Liver (tissue), 9 donors: ENCODE data around the gene COL19A1. TPM values are rescaled to one million over a fixed set of nuclear protein-coding genes. Genes with fewer than 3 reads are reported as not detected.

ENCODE experiments used
- DNase-seq: peaks from one replicate; pipeline ENCODE4 v3.0.0-alpha.2; 2017; ENCODE audit warnings: low spot score
- H3K27ac ChIP-seq, 2 donors: one replicate each; pipeline ENCODE4 v1.7.0; 2013; ENCODE audit warnings: inconsistent platforms in 2 of 2, low read length in 2 of 2, control low read depth in 1 of 2, low read depth in 1 of 2, mild to moderate bottlenecking in 1 of 2
- H3K27me3 ChIP-seq, 4 donors: one replicate each; pipeline versions ENCODE4 v1.6.1 to v1.7.0; 2013; ENCODE audit warnings: low read length in 3 of 4, inconsistent platforms in 1 of 4, mild to moderate bottlenecking in 1 of 4, moderate library complexity in 1 of 4; ENCODE audit not compliant: control insufficient read depth in 4 of 4, insufficient read depth in 4 of 4
- H3K36me3 ChIP-seq, 4 donors: one replicate each; pipeline versions ENCODE4 v1.6.1 to v1.7.0; 2013; ENCODE audit warnings: low read length in 3 of 4, mild to moderate bottlenecking in 3 of 4, low read depth in 1 of 4, moderate library complexity in 1 of 4; ENCODE audit not compliant: control insufficient read depth in 4 of 4, insufficient read depth in 3 of 4
- H3K4me1 ChIP-seq, 4 donors: one replicate each; pipeline versions ENCODE4 v1.6.1 to v1.7.0; 2013; ENCODE audit warnings: low read length in 3 of 4, mild to moderate bottlenecking in 3 of 4, moderate library complexity in 1 of 4; ENCODE audit not compliant: control insufficient read depth in 4 of 4, insufficient read depth in 4 of 4
- H3K4me3 ChIP-seq, 3 donors: one replicate each; pipeline versions ENCODE4 v1.6.1 to v1.7.0; 2013; ENCODE audit warnings: low read length in 3 of 3, control low read depth in 1 of 3, low read depth in 1 of 3, mild to moderate bottlenecking in 1 of 3
- H3K9ac ChIP-seq, 2 donors: one replicate each; pipeline ENCODE4 v1.7.0; 2013; ENCODE audit warnings: low read length in 2 of 2, mild to moderate bottlenecking in 2 of 2, moderate library complexity in 2 of 2, control low read depth in 1 of 2, low read depth in 1 of 2
- H3K9me3 ChIP-seq, 4 donors: one replicate each; pipeline versions ENCODE4 v1.6.1 to v1.7.0; 2013; ENCODE audit warnings: low read length in 3 of 4; ENCODE audit not compliant: control insufficient read depth in 4 of 4
- EGR1 ChIP-seq, 2 donors: IDR thresholded peaks; 2 replicates each; pipeline ENCODE4 v1.6.1; 2016 to 2018; ENCODE audit warnings: antibody characterized with exemption in 2 of 2, low read depth in 2 of 2
- FOXA2 ChIP-seq: IDR thresholded peaks from 2 replicates; pipeline ENCODE4 v1.6.1; 2016; ENCODE audit warnings: antibody characterized with exemption
- GABPA ChIP-seq, 2 donors: IDR thresholded peaks in 1 of 2; conservative IDR thresholded peaks in 1 of 2; 2 replicates each; pipeline ENCODE4 v1.6.1; 2016; ENCODE audit warnings: antibody characterized with exemption in 2 of 2, mild to moderate bottlenecking in 1 of 2, moderate library complexity in 1 of 2
- HNF4G ChIP-seq: IDR thresholded peaks from 2 replicates; pipeline ENCODE4 v1.6.1; 2016; ENCODE audit warnings: antibody characterized with exemption
- JUND ChIP-seq, 2 donors: IDR thresholded peaks; 2 replicates each; pipeline ENCODE4 v1.6.1; 2016; ENCODE audit warnings: antibody characterized with exemption in 2 of 2
- RAD21 ChIP-seq, 2 donors: IDR thresholded peaks; 2 replicates each; pipeline ENCODE4 v1.6.1; 2016; ENCODE audit warnings: antibody characterized with exemption in 2 of 2, mild to moderate bottlenecking in 2 of 2
- RXRA ChIP-seq, 2 donors: IDR thresholded peaks; 2 replicates each; pipeline ENCODE4 v1.6.1; 2017 to 2018; ENCODE audit warnings: antibody characterized with exemption in 2 of 2, mild to moderate bottlenecking in 1 of 2
- SP1 ChIP-seq: IDR thresholded peaks from 2 replicates; pipeline ENCODE4 v1.6.1; 2018; ENCODE audit warnings: antibody characterized with exemption, mild to moderate bottlenecking
- TAF1 ChIP-seq: conservative IDR thresholded peaks from 2 replicates; pipeline ENCODE4 v1.6.1; 2016; ENCODE audit warnings: antibody characterized with exemption, mild to moderate bottlenecking
- YY1 ChIP-seq: IDR thresholded peaks from 2 replicates; pipeline ENCODE4 v1.6.1; 2016; ENCODE audit warnings: antibody characterized with exemption, mild to moderate bottlenecking
- WGBS: extraction: QIAGEN DNeasy Blood & Tissue Kit; methylation state at CpG from one replicate; pipeline ENCODE4 v1.1.7; 2013; 5-methylcytosine and 5-hydroxymethylcytosine counted together
- polyA plus RNA-seq, 2 donors: library from polyadenylated mRNA; stranded (reverse) in 1 of 2; unstranded in 1 of 2; fragments of 200-250 nt in 1 of 2; fragments of >200 nt in 1 of 2; fragmentation: Nextera tagmentation in 1 of 2; extraction: Ambion mirVana in 1 of 2; gene quantifications; one replicate each; pipeline versions ENCODE4 v1.2.1 to v1.2.3, GENCODE V29; 2013 to 2015
- total RNA-seq, 2 donors: library from RNA; depleted of rRNA; stranded (reverse); fragments of >200 nt; gene quantifications; one replicate each; pipeline ENCODE4 v1.2.3, GENCODE V29; 2014
- TF ChIP-seq, protein P1 (sequence below): IDR thresholded peaks from 2 replicates; pipeline ENCODE4 v1.6.1; 2016; ENCODE audit warnings: antibody characterized with exemption
- TF ChIP-seq, protein P2 (sequence below): IDR thresholded peaks from 2 replicates; pipeline ENCODE4 v1.6.1; 2016; ENCODE audit warnings: antibody characterized with exemption, mild to moderate bottlenecking
- TF ChIP-seq, protein P3 (sequence below): fragments of 150-350 bp; IDR thresholded peaks from 2 replicates; pipeline ENCODE4 v1.5.1; 2017; ENCODE audit warnings: improper control_type of control experiment, low read depth, low read length; ENCODE audit not compliant: missing input control
- donor health status: healthy.
- donor health status: healthy.
- donor health status: healthy.
- donor health status: healthy.
- donor health status: healthy.

The COL19A1 gene
- total and polyA plus RNA-seq, 4 donors, result 0.25 to 0.51 TPM; not detected in 2

GRCh38 chr6:70079241-70079640, 212.9 kb downstream of the COL19A1 start:
- Histone ChIP-seq H3K4me3 (no peak overlapping the region), H3K36me3 (no peaks in the 10 kb centered on the region), H3K27ac (no peak overlapping the region), H3K4me1 (no peaks in the 10 kb centered on the region), H3K9ac (no peak overlapping the region), H3K9me3 (no peaks in the 10 kb centered on the region), H3K27me3 (no peaks in the 10 kb centered on the region)
- TF ChIP-seq, protein P1, sequence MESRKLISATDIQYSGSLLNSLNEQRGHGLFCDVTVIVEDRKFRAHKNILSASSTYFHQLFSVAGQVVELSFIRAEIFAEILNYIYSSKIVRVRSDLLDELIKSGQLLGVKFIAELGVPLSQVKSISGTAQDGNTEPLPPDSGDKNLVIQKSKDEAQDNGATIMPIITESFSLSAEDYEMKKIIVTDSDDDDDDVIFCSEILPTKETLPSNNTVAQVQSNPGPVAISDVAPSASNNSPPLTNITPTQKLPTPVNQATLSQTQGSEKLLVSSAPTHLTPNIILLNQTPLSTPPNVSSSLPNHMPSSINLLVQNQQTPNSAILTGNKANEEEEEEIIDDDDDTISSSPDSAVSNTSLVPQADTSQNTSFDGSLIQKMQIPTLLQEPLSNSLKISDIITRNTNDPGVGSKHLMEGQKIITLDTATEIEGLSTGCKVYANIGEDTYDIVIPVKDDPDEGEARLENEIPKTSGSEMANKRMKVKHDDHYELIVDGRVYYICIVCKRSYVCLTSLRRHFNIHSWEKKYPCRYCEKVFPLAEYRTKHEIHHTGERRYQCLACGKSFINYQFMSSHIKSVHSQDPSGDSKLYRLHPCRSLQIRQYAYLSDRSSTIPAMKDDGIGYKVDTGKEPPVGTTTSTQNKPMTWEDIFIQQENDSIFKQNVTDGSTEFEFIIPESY, result no peak
- TF ChIP-seq TAF1 (no peak), JUND (IDR thresholded peaks at IDR 0.05) (no peak), SP1 (no peak), HNF4G (no peak), EGR1 (IDR thresholded peaks at IDR 0.05; ENCODE audit: low read depth in 2 of 2) (no peak), RAD21 (IDR thresholded peaks at IDR 0.05) (no peak), YY1 (no peak), FOXA2 (no peak)
- TF ChIP-seq, protein P2, sequence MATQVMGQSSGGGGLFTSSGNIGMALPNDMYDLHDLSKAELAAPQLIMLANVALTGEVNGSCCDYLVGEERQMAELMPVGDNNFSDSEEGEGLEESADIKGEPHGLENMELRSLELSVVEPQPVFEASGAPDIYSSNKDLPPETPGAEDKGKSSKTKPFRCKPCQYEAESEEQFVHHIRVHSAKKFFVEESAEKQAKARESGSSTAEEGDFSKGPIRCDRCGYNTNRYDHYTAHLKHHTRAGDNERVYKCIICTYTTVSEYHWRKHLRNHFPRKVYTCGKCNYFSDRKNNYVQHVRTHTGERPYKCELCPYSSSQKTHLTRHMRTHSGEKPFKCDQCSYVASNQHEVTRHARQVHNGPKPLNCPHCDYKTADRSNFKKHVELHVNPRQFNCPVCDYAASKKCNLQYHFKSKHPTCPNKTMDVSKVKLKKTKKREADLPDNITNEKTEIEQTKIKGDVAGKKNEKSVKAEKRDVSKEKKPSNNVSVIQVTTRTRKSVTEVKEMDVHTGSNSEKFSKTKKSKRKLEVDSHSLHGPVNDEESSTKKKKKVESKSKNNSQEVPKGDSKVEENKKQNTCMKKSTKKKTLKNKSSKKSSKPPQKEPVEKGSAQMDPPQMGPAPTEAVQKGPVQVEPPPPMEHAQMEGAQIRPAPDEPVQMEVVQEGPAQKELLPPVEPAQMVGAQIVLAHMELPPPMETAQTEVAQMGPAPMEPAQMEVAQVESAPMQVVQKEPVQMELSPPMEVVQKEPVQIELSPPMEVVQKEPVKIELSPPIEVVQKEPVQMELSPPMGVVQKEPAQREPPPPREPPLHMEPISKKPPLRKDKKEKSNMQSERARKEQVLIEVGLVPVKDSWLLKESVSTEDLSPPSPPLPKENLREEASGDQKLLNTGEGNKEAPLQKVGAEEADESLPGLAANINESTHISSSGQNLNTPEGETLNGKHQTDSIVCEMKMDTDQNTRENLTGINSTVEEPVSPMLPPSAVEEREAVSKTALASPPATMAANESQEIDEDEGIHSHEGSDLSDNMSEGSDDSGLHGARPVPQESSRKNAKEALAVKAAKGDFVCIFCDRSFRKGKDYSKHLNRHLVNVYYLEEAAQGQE, result no peak
- TF ChIP-seq, protein P3, sequence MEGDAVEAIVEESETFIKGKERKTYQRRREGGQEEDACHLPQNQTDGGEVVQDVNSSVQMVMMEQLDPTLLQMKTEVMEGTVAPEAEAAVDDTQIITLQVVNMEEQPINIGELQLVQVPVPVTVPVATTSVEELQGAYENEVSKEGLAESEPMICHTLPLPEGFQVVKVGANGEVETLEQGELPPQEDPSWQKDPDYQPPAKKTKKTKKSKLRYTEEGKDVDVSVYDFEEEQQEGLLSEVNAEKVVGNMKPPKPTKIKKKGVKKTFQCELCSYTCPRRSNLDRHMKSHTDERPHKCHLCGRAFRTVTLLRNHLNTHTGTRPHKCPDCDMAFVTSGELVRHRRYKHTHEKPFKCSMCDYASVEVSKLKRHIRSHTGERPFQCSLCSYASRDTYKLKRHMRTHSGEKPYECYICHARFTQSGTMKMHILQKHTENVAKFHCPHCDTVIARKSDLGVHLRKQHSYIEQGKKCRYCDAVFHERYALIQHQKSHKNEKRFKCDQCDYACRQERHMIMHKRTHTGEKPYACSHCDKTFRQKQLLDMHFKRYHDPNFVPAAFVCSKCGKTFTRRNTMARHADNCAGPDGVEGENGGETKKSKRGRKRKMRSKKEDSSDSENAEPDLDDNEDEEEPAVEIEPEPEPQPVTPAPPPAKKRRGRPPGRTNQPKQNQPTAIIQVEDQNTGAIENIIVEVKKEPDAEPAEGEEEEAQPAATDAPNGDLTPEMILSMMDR, result no peak
- 87% methylated on average over 3 of the region's 3 CpGs for WGBS
- no peak for DNase-seq

- no peaks in the 10 kb centered on the region for H3K36me3 ChIP-seq
- H3K4me3 ChIP-seq, result no peak overlapping the region
- no peak for DNase-seq
- H3K4me1 ChIP-seq, result no peaks in the 10 kb centered on the region
- no peaks in the 10 kb centered on the region for H3K9me3 ChIP-seq
- WGBS, result 66% methylated on average over 4 of the region's 4 CpGs
- no peaks in the 10 kb centered on the region for H3K27me3 ChIP-seq
- H3K27ac ChIP-seq, result no peak overlapping the region
- TF ChIP-seq JUND (IDR thresholded peaks at IDR 0.05), result no peak
- TF ChIP-seq TAF1, result no peak
- TF ChIP-seq GABPA (IDR thresholded peaks at IDR 0.05 in 1 of 2, conservative IDR thresholded peaks at IDR 0.05 in 1 of 2), result no peak
- TF ChIP-seq SP1, result no peak
- no peak for TF ChIP-seq RXRA (IDR thresholded peaks at IDR 0.05)
- TF ChIP-seq RAD21 (IDR thresholded peaks at IDR 0.05), result no peak
- TF ChIP-seq FOXA2, result no peak
- TF ChIP-seq, protein P2, result no peak
- no peak overlapping the region for H3K9ac ChIP-seq
These were observed 214.2 kb downstream of the COL19A1 start for GRCh38 chr6:70080443-70081070.
